PC-3 (cell line): ENCODE results near the gene ACOT13. TPM values are rescaled to one million over a fixed set of nuclear protein-coding genes. Genes with fewer than 3 reads are reported as not detected.

Experiments
- ATAC-seq: fragments of 200-7000 bp; cut with Tn5 transposase; 2 replicates; pipeline ENCODE4 v1.9.1; 2020; ENCODE audit warnings: mild to moderate bottlenecking, moderate library complexity
- BruUV-seq: library from RNA; stranded (reverse); fragments of 400-500 nt; replicated peaks from 2 replicates; lab custom pipeline; 2021; lab: Mats Ljungman, UMichigan
- CTCF ChIA-PET: fragments of 300-600 bp; sonication (Branson Sonifier 250); formaldehyde crosslinking; loops from one replicate; lab custom pipeline; 2022; ENCODE audit warnings: antibody characterized with exemption; lab: Charles Lee
- POLR2A ChIA-PET: fragments of 300-600 bp; sonication (Branson Sonifier 250); formaldehyde crosslinking; loops from one replicate; lab custom pipeline; 2022; ENCODE audit warnings: antibody characterized with exemption; ENCODE audit not compliant: unreplicated experiment; lab: Charles Lee
- DNase-seq: peaks from one replicate; pipeline ENCODE4 v3.0.0-alpha.2; 2015
- H2AFZ ChIP-seq: fragments of 300-600 bp; sonication (generic); 2 replicates; pipeline ENCODE4 v1.6.0; 2016; ENCODE audit warnings: antibody characterized with exemption, low read length
- H3F3A ChIP-seq: fragments of 300-600 bp; sonication (generic); one replicate; pipeline ENCODE4 v1.6.0; 2017; ENCODE audit warnings: antibody characterized with exemption, low read length, control low read depth, mild to moderate bottlenecking; ENCODE audit not compliant: unreplicated experiment
- H3K27ac ChIP-seq: fragments of 300-600 bp; sonication (generic); 2 replicates; pipeline ENCODE4 v1.5.1; 2016; ENCODE audit warnings: mild to moderate bottlenecking, low read length
- H3K27me3 ChIP-seq: fragments of 300-600 bp; sonication (generic); 2 replicates; pipeline ENCODE4 v1.6.1; 2016; ENCODE audit warnings: low read length, mixed read lengths
- H3K36me3 ChIP-seq: fragments of 300-600 bp; sonication (generic); 2 replicates; pipeline ENCODE4 v1.6.1; 2016; ENCODE audit warnings: low read depth, mixed run types, low read length, mixed read lengths
- H3K4me1 ChIP-seq: fragments of 300-600 bp; sonication (generic); 2 replicates; pipeline ENCODE4 v1.5.1; 2016; ENCODE audit warnings: low read length; ENCODE audit not compliant: insufficient read depth
- H3K4me2 ChIP-seq: fragments of 300-600 bp; sonication (generic); 2 replicates; pipeline ENCODE4 v1.6.0; 2016; ENCODE audit warnings: low read length
- H3K4me3 ChIP-seq: fragments of 300-600 bp; sonication (generic); 2 replicates; pipeline ENCODE4 v1.5.1; 2016; ENCODE audit warnings: mild to moderate bottlenecking, low read length, mixed read lengths
- H3K79me2 ChIP-seq: fragments of 300-600 bp; sonication (generic); 2 replicates; pipeline ENCODE4 v1.6.1; 2017; ENCODE audit warnings: low read length, mixed read lengths
- H3K9ac ChIP-seq: fragments of 300-600 bp; sonication (generic); 2 replicates; pipeline ENCODE4 v1.6.0; 2016; ENCODE audit warnings: mild to moderate bottlenecking, low read length
- H3K9me2 ChIP-seq: fragments of 300-600 bp; sonication (generic); replicated peaks from 2 replicates; pipeline ENCODE4 v1.6.1; 2016; ENCODE audit warnings: mixed run types, low read length, mixed read lengths
- H3K9me3 ChIP-seq: fragments of 300-600 bp; sonication (generic); 2 replicates; pipeline ENCODE4 v1.6.1; 2016; ENCODE audit warnings: low read length, mixed read lengths
- H4K20me1 ChIP-seq: fragments of 300-600 bp; sonication (generic); 2 replicates; pipeline ENCODE4 v1.6.1; 2016; ENCODE audit warnings: low read length, mixed read lengths
- EZH2 ChIP-seq: fragments of 300-600 bp; sonication (generic); IDR thresholded peaks from one replicate; pipeline ENCODE4 v1.6.1; 2017; ENCODE audit warnings: antibody characterized with exemption, mild to moderate bottlenecking, low read length; ENCODE audit not compliant: unreplicated experiment
- EZH2phosphoT487 ChIP-seq: fragments of 300-600 bp; sonication (generic); IDR thresholded peaks from 2 replicates; pipeline ENCODE4 v1.6.1; 2018; ENCODE audit warnings: mild to moderate bottlenecking, antibody characterized with exemption, low read length, borderline replicate concordance
- intact Hi-C: fragments of 100-400 bp; cut with micrococcal nuclease; formaldehyde crosslinking; loops from 2 replicates; pipeline ENCODE4 v1.9.0; 2023
- total RNA-seq: library from RNA; depleted of rRNA; stranded (reverse); fragments of >200 nt; gene quantifications from 2 replicates; pipeline ENCODE4 v1.2.3, GENCODE V29; 2014
- TF ChIP-seq, protein P1 (sequence below): fragments of 300-600 bp; sonication (generic); conservative IDR thresholded peaks from 2 replicates; pipeline ENCODE4 v1.5.1; 2017; ENCODE audit warnings: antibody characterized with exemption, low read depth, mild to moderate bottlenecking, low read length

The ACOT13 gene
- total RNA-seq, 1 experiment from 2014 or later, result 13.5 TPM

DNA sequence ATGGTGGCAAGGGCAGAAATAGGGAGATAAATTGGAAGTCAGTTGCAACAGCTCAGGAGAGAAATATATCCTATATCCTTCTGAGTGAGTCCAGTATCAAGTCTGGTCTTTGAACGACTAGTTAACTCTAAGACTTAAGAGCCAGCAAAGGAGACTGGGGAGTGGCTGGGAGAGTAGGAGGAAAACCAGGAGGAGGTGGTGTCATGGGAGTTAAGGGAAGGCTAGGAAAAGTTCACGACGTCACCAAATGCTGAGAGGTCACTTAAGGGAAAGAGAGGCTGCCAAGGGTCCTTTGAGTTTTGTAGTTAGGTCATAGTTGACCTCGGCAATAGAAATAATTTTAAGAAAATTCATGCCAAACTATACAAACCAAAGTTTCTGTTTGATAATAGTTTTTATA lies 25.1 kb downstream of the ACOT13 start:
- Histone ChIP-seq H3F3A (no peaks in the 10 kb centered on the region), H3K9me3 (no peaks in the 10 kb centered on the region), H3K27ac (no peak overlapping the region), H3K9ac (no peak overlapping the region), H3K27me3 (no peaks in the 10 kb centered on the region), H3K79me2 (no peaks in the 10 kb centered on the region), H3K4me2 (no peak overlapping the region), H4K20me1 (no peaks in the 10 kb centered on the region), H3K9me2 (no peaks in the 10 kb centered on the region), H2AFZ (no peak overlapping the region), H3K4me3 (no peak overlapping the region), H3K36me3 (no peaks in the 10 kb centered on the region), H3K4me1 (no peaks in the 10 kb centered on the region)
- intact Hi-C loops, result no loop called here
- ChIA-PET CTCF (no interaction called here), POLR2A (no interaction called here)
- TF ChIP-seq, protein P1, sequence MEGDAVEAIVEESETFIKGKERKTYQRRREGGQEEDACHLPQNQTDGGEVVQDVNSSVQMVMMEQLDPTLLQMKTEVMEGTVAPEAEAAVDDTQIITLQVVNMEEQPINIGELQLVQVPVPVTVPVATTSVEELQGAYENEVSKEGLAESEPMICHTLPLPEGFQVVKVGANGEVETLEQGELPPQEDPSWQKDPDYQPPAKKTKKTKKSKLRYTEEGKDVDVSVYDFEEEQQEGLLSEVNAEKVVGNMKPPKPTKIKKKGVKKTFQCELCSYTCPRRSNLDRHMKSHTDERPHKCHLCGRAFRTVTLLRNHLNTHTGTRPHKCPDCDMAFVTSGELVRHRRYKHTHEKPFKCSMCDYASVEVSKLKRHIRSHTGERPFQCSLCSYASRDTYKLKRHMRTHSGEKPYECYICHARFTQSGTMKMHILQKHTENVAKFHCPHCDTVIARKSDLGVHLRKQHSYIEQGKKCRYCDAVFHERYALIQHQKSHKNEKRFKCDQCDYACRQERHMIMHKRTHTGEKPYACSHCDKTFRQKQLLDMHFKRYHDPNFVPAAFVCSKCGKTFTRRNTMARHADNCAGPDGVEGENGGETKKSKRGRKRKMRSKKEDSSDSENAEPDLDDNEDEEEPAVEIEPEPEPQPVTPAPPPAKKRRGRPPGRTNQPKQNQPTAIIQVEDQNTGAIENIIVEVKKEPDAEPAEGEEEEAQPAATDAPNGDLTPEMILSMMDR, result no peak
- DNase-seq (no peak), ATAC-seq (no peak)
- no TSS peak for BruUV-seq

DNA sequence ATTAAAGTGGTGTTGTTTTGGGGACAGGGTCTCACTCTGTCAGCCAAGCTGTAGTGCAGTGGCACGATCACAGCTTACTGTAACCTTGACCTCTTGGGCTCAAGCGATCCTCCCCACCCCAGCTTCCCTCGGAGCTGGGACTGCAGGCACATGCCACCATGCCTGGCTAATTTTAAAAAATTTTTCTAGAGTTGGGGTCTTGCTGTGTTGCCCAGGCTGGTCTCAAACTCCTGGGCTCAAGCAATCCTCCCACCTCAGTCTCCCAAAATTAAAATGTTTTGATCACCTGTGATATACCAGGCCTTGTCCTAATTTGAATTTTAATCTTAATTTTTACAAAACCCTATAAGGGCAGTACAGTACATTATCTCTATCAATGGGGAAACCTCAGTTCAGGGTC lies 25.5 kb downstream of the ACOT13 start:
- no peaks in the 10 kb centered on the region for H3K79me2 ChIP-seq
- ATAC-seq, result no peak
- no peaks in the 10 kb centered on the region for H3K36me3 ChIP-seq
- CTCF ChIA-PET, result no interaction called here
- no peaks in the 10 kb centered on the region for H3K27me3 ChIP-seq
- H3K27ac ChIP-seq, result no peak overlapping the region
- no peaks in the 10 kb centered on the region for H3K9me3 ChIP-seq
- no peaks in the 10 kb centered on the region for H4K20me1 ChIP-seq
- no peak overlapping the region for H3K4me2 ChIP-seq
- H3K9me2 ChIP-seq, result no peaks in the 10 kb centered on the region
- no peak overlapping the region for H3K9ac ChIP-seq
- H2AFZ ChIP-seq, result no peak overlapping the region
- POLR2A ChIA-PET, result no interaction called here
- TF ChIP-seq, protein P1, result no peak
- TF ChIP-seq EZH2 (no peak), EZH2phosphoT487 (no peak)
- no peaks in the 10 kb centered on the region for H3K4me1 ChIP-seq
- H3K4me3 ChIP-seq, result no peak overlapping the region
- BruUV-seq, result no TSS peak
- no peak for DNase-seq
- intact Hi-C loops, result no loop called here
- H3F3A ChIP-seq, result no peaks in the 10 kb centered on the region

DNA sequence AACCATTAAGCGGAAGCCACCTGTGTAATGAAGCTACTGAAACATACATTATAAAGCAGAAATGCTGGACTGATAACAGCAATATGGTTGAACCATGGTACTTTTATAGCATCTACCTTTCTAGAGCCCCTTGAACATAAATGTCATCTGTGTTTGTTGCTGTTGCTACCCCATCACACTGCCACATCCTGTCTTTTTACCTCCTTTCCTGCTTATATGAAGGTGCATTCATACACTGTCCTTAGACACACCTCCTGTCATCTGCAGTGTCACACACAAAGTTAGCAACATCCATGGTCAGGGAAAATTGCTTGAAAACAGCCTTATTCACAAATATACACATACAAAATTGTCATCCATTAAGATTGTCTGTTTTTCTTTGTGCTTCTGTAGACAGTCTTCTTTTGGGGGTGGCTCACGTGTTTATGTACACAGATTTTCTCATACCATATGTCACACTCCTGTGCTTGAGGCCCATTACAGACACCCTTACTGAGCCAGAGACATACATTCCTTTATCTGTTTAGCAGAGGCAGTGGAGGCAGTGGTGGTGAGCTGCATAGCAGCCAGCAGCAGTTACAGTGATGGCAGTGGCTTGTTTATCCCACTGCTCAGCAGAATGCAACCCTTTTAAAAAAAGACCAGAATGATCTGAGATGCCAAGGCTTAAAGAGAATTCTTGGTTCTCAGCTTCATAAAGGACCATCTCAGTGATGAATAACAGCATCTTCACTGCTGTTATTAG lies 26.1 kb downstream of the ACOT13 start:
- Histone ChIP-seq H2AFZ (no peak overlapping the region), H3K9ac (no peak overlapping the region), H3K36me3 (no peaks in the 10 kb centered on the region), H3K27ac (no peak overlapping the region), H3K4me1 (no peaks in the 10 kb centered on the region), H3K4me3 (no peak overlapping the region), H3F3A (no peaks in the 10 kb centered on the region), H3K4me2 (no peak overlapping the region), H3K79me2 (no peaks in the 10 kb centered on the region), H3K9me2 (no peaks in the 10 kb centered on the region), H3K9me3 (no peaks in the 10 kb centered on the region), H4K20me1 (no peaks in the 10 kb centered on the region), H3K27me3 (no peaks in the 10 kb centered on the region)
- CTCF ChIA-PET, result no interaction called here
- ATAC-seq, result no peak
- no peak for DNase-seq
- TF ChIP-seq, protein P1, result no peak
- TF ChIP-seq EZH2phosphoT487 (no peak), EZH2 (no peak)
- BruUV-seq, result no TSS peak
- intact Hi-C loops, result no loop called here
- POLR2A ChIA-PET, result no interaction called here
